ENCODE measurements around the gene PDE4DIP. TPM values are rescaled to one million over a fixed set of nuclear protein-coding genes. Genes with fewer than 3 reads are reported as not detected.
"Not testable (repeated sequence)": the region's sequence is repeated elsewhere in the genome, so short reads cannot be mapped to it uniquely, and the experiment has no call there.

The PDE4DIP gene
- total RNA-seq, 1 experiment from 2014 or later: 9.7 TPM

GRCh38 chr1:149024327-149024726 is 180.1 kb downstream of the PDE4DIP start:
- not testable (repeated sequence) for DNase-seq (ENCODE audit: extremely low read depth, low read depth)

- not testable (repeated sequence) for DNase-seq (ENCODE audit: extremely low read depth, low read depth)
These were observed 189.7 kb downstream of the PDE4DIP start for GRCh38 chr1:149033916-149034315.

GRCh38 chr1:149043056-149043455 is 198.8 kb downstream of the PDE4DIP start:
- DNase-seq (ENCODE audit: extremely low read depth, low read depth): not testable (repeated sequence)

GRCh38 chr1:149064611-149065010 is 220.4 kb downstream of the PDE4DIP start:
- not testable (repeated sequence) for DNase-seq (ENCODE audit: extremely low read depth, low read depth)

- not testable (repeated sequence) for DNase-seq (ENCODE audit: extremely low read depth, low read depth)
These were observed 231.4 kb downstream of the PDE4DIP start for GRCh38 chr1:149075505-149076127.

Small RNAs within 50 kb of the gene (small RNA-seq; reads per million reads assigned to genes)
- gene RN7SKP88: 0 reads per million in 2 experiments
- gene RNU2-38P: 0 to 0.12 reads per million in 2 experiments

Other genes with a start within 250 kb of the PDE4DIP start
- 7.6 and 8.3 TPM in 2 replicates for gene NBPF14, start 248.4 kb upstream of the PDE4DIP start, total RNA-seq (2014; rRNA removed; shearing (Covaris generic))
- 27.7 and 40.6 TPM in 2 replicates for gene NUDT4B, start 95.7 kb upstream of the PDE4DIP start, total RNA-seq (2014; rRNA removed; shearing (Covaris generic))

All from NCI-H460 (cell line).